H1 (cell line): ENCODE data around the gene PALD1. TPM values are rescaled to one million over a fixed set of nuclear protein-coding genes. Genes with fewer than 3 reads are reported as not detected.

Experiments
- CTCF ChIA-PET: fragments of 300-600 bp; sonication (Branson Sonifier 250); formaldehyde crosslinking; loops from one replicate; lab custom pipeline; 2021; ENCODE audit not compliant: partially characterized antibody; lab: Charles Lee
- POLR2A ChIA-PET: fragments of 300-600 bp; sonication (Branson Sonifier 250); formaldehyde crosslinking; loops from one replicate; lab custom pipeline; 2021; ENCODE audit warnings: inconsistent platforms; ENCODE audit not compliant: partially characterized antibody; lab: Charles Lee
- DNase-seq, 2 experiments: peaks; one replicate each; pipeline versions ENCODE4 v3.0.0 to v3.0.0-alpha.2; 2010 to 2022; ENCODE audit warnings: low spot score in 2 of 2, low read depth in 1 of 2, mixed read lengths in 1 of 2
- FAIRE-seq: peaks from 2 replicates; lab custom pipeline; 2011; peaks lifted over from hg19 to GRCh38; lab: Jason Lieb, UNC
- H2AFZ ChIP-seq: 2 replicates; pipeline ENCODE4 v1.8.1; 2012; ENCODE audit warnings: low read length, inconsistent platforms
- H2AK5ac ChIP-seq: 2 replicates; pipeline ENCODE4 v1.6.1; 2013; ENCODE audit warnings: low read depth, low read length
- H2BK120ac ChIP-seq: replicated peaks from 2 replicates; pipeline ENCODE3; 2013; ENCODE audit warnings: low read depth, low read length, inconsistent platforms
- H2BK12ac ChIP-seq: 2 replicates; pipeline ENCODE4 v1.6.1; 2013; ENCODE audit warnings: low read depth, low read length
- H2BK15ac ChIP-seq: 2 replicates; pipeline ENCODE4 v1.6.1; 2013; ENCODE audit warnings: low read length
- H2BK20ac ChIP-seq: 2 replicates; pipeline ENCODE4 v1.6.1; 2013; ENCODE audit warnings: low read length
- H2BK5ac ChIP-seq: 2 replicates; pipeline ENCODE4 v1.6.1; 2013; ENCODE audit warnings: low read depth, low read length
- H3K14ac ChIP-seq: 2 replicates; pipeline ENCODE4 v1.6.1; 2013; ENCODE audit warnings: inconsistent platforms; ENCODE audit not compliant: insufficient read length
- H3K18ac ChIP-seq: 2 replicates; pipeline ENCODE4 v1.6.1; 2013; ENCODE audit warnings: low read length; ENCODE audit errors: extremely low read depth
- H3K23ac ChIP-seq: 2 replicates; pipeline ENCODE4 v1.6.1; 2013; ENCODE audit warnings: inconsistent platforms; ENCODE audit not compliant: insufficient read length
- H3K23me2 ChIP-seq: 2 replicates; pipeline ENCODE4 v1.6.1; 2013; ENCODE audit warnings: low read depth, low read length
- H3K27ac ChIP-seq: 2 replicates; pipeline ENCODE4 v1.6.1; 2011; ENCODE audit warnings: low read depth, low read length, inconsistent platforms
- H3K27me3 ChIP-seq, 4 experiments: replicated peaks in 1 of 4; 1 replicate in 1 of 4; 2 replicates in 3 of 4; pipeline versions ENCODE4 v1.6.1 to v1.8.1; 2011 to 2013; ENCODE audit warnings: low read length in 3 of 4, mild to moderate bottlenecking in 3 of 4, inconsistent platforms in 2 of 4, mixed read lengths in 2 of 4, moderate library complexity in 1 of 4; ENCODE audit not compliant: control insufficient read depth in 3 of 4, insufficient read depth in 3 of 4; ENCODE audit errors: extremely low read depth in 1 of 4
- H3K36me3 ChIP-seq, 4 experiments: 2 replicates each; pipeline versions ENCODE4 v1.6.1 to v1.8.1; 2011 to 2013; ENCODE audit warnings: mild to moderate bottlenecking in 4 of 4, low read length in 3 of 4, moderate library complexity in 2 of 4, control low read depth in 1 of 4, inconsistent platforms in 1 of 4; ENCODE audit not compliant: insufficient read depth in 4 of 4, control insufficient read depth in 2 of 4
- H3K4ac ChIP-seq: replicated peaks from 2 replicates; pipeline ENCODE3; 2013; ENCODE audit warnings: low read length, low read depth, mixed read lengths, inconsistent platforms; ENCODE audit not compliant: insufficient read length
- H3K4me1 ChIP-seq, 4 experiments: replicated peaks in 1 of 4; 1 replicate in 1 of 4; 2 replicates in 3 of 4; pipeline versions ENCODE4 v1.6.1 to v1.8.1; 2011 to 2013; ENCODE audit warnings: low read length in 3 of 4, inconsistent platforms in 2 of 4, mixed read lengths in 1 of 4; ENCODE audit not compliant: insufficient read depth in 4 of 4, control insufficient read depth in 3 of 4
- H3K4me2 ChIP-seq, 2 experiments: 2 replicates each; pipeline versions ENCODE4 v1.6.1 to v1.8.1; 2011 to 2013; ENCODE audit warnings: low read depth in 2 of 2, low read length in 2 of 2, control low read depth in 1 of 2, inconsistent platforms in 1 of 2, mild to moderate bottlenecking in 1 of 2; ENCODE audit not compliant: insufficient read depth in 1 of 2
- H3K4me3 ChIP-seq, 4 experiments: fragments of 200-600, 300-600 bp in 1 of 4; sonication (generic), shearing (Covaris generic), sonication (Bioruptor Twin) in 1 of 4; 2 replicates each; pipeline versions ENCODE4 v1.5.1 to v1.8.1; 2011 to 2016; ENCODE audit warnings: low read length in 4 of 4, low read depth in 3 of 4, control low read depth in 2 of 4, inconsistent platforms in 2 of 4, mild to moderate bottlenecking in 2 of 4, mixed read lengths in 1 of 4, moderate library complexity in 1 of 4; ENCODE audit not compliant: insufficient read depth in 2 of 4; ENCODE audit errors: extremely low read depth in 1 of 4
- H3K56ac ChIP-seq: replicated peaks from 2 replicates; pipeline ENCODE3; 2013; ENCODE audit warnings: low read depth, mild to moderate bottlenecking, mixed read lengths, low read length, inconsistent platforms; ENCODE audit not compliant: insufficient read length
- H3K79me1 ChIP-seq: 2 replicates; pipeline ENCODE4 v1.6.1; 2013; ENCODE audit warnings: low read depth, low read length, control low read depth
- H3K79me2 ChIP-seq, 2 experiments: 2 replicates each; pipeline versions ENCODE4 v1.6.1 to v1.8.1; 2012 to 2013; ENCODE audit warnings: low read length in 2 of 2, mild to moderate bottlenecking in 2 of 2, inconsistent platforms in 1 of 2; ENCODE audit not compliant: insufficient read depth in 2 of 2, control insufficient read depth in 1 of 2
- H3K9ac ChIP-seq, 4 experiments: replicated peaks in 1 of 4; 1 replicate in 1 of 4; 2 replicates in 3 of 4; pipeline versions ENCODE4 v1.6.1 to v1.8.1; 2011 to 2013; ENCODE audit warnings: low read depth in 3 of 4, low read length in 3 of 4, control low read depth in 2 of 4, mild to moderate bottlenecking in 2 of 4, moderate library complexity in 2 of 4, inconsistent platforms in 1 of 4; ENCODE audit errors: extremely low read depth in 1 of 4
- H3K9me3 ChIP-seq, 2 experiments: 2 replicates each; pipeline versions ENCODE4 v1.6.1 to v1.8.1; 2012 to 2013; ENCODE audit warnings: mild to moderate bottlenecking in 2 of 2, moderate library complexity in 2 of 2, control low read depth in 1 of 2, inconsistent platforms in 1 of 2, low read depth in 1 of 2, low read length in 1 of 2, mixed read lengths in 1 of 2; ENCODE audit not compliant: insufficient read depth in 2 of 2
- H4K20me1 ChIP-seq, 2 experiments: replicated peaks in 1 of 2; 2 replicates each; pipeline versions ENCODE3 to v1.8.1; 2011 to 2013; ENCODE audit warnings: inconsistent platforms in 2 of 2, low read length in 2 of 2, mild to moderate bottlenecking in 1 of 2; ENCODE audit not compliant: insufficient read depth in 2 of 2, control insufficient read depth in 1 of 2
- H4K5ac ChIP-seq: 2 replicates; pipeline ENCODE4 v1.6.1; 2013; ENCODE audit warnings: low read length, low read depth, mixed read lengths, inconsistent platforms; ENCODE audit not compliant: insufficient read length
- H4K8ac ChIP-seq: 2 replicates; pipeline ENCODE4 v1.8.0; 2013; ENCODE audit warnings: mild to moderate bottlenecking, moderate library complexity, low read length, inconsistent platforms; ENCODE audit not compliant: insufficient read depth; ENCODE audit errors: extremely low read depth
- H4K91ac ChIP-seq: replicated peaks from 2 replicates; pipeline ENCODE3; 2013; ENCODE audit warnings: low read length, mixed read lengths, inconsistent platforms; ENCODE audit not compliant: insufficient read length
- ATF2 ChIP-seq: IDR thresholded peaks from 2 replicates; pipeline ENCODE4 v1.6.1; 2012; ENCODE audit warnings: low read length, inconsistent platforms
- BACH1 ChIP-seq: IDR thresholded peaks from 2 replicates; pipeline ENCODE4 v1.6.1; 2012; ENCODE audit warnings: low read length, improper control_type of control experiment
- POLR2A ChIP-seq, 2 experiments: IDR thresholded peaks; 1 replicate in 1 of 2; 2 replicates in 1 of 2; pipeline ENCODE4 v1.6.1; 2011; ENCODE audit warnings: low read depth in 2 of 2, low read length in 2 of 2, mild to moderate bottlenecking in 2 of 2; ENCODE audit errors: control extremely low read depth in 1 of 2
- RFX5 ChIP-seq: IDR thresholded peaks from 2 replicates; pipeline ENCODE4 v1.6.1; 2011; ENCODE audit warnings: low read depth, low read length, improper control_type of control experiment, borderline replicate concordance
- SIN3A ChIP-seq, 2 experiments: IDR thresholded peaks in 1 of 2; conservative IDR thresholded peaks in 1 of 2; 2 replicates each; pipeline ENCODE4 v1.6.1; 2011 to 2012; ENCODE audit warnings: low read length in 2 of 2, improper control_type of control experiment in 1 of 2, low read depth in 1 of 2, mild to moderate bottlenecking in 1 of 2
- SUZ12 ChIP-seq: fragments of 200-600 bp; sonication (generic); IDR thresholded peaks from 2 replicates; pipeline ENCODE4 v1.6.1; 2012; ENCODE audit warnings: mild to moderate bottlenecking, inconsistent platforms, low read length, moderate library complexity, mixed read lengths
- WGBS, 2 experiments: shearing (Covaris generic) in 1 of 2; methylation state at CpG; one replicate each; pipeline versions ENCODE4 v1.1.6 to v1.1.7; 2013 to 2015; ENCODE audit warnings: low lambda C conversion rate in 2 of 2, mixed read lengths in 2 of 2, inconsistent platforms in 1 of 2, low coverage in 1 of 2, missing lambda C conversion rate in 1 of 2; ENCODE audit not compliant: insufficient replicate concordance in 2 of 2, insufficient coverage in 1 of 2, insufficient read length in 1 of 2; ENCODE audit errors: extremely low coverage in 1 of 2, missing lambda C conversion rate in 1 of 2; 5-methylcytosine and 5-hydroxymethylcytosine counted together
- polyA plus RNA-seq, 7 experiments: library from polyadenylated mRNA; depleted of rRNA in 3 of 7; stranded (reverse) in 5 of 7; unstranded in 2 of 7; fragments of >200 nt in 5 of 7; fragments of 200-250 nt in 2 of 7; gene quantifications; 1 replicate in 5 of 7; 2 replicates in 1 of 7; 4 replicates in 1 of 7; pipeline versions ENCODE4 v1.2.1 to v1.2.3, GENCODE V29; 2011 to 2013; ENCODE audit warnings: missing spikeins in 2 of 7, mixed read lengths in 2 of 7
- total RNA-seq: library from RNA; stranded (reverse); fragmentation: NEBNext Ultra II Directional; extraction: Animal tissue kit (Norgen Biotek cat#: 25700); gene quantifications from 2 replicates; pipeline ENCODE4 v1.2.1, GENCODE V29; 2021
- TF ChIP-seq, protein P1 (sequence below): IDR thresholded peaks from 2 replicates; pipeline ENCODE4 v1.6.1; 2012; ENCODE audit warnings: inconsistent platforms

PALD1 gene
- total and polyA plus RNA-seq, 2 of the 8 experiments (the other 6 are each of a cell fraction or from before 2014, with no cell fraction given): 13.3 to 32.8 TPM

DNA sequence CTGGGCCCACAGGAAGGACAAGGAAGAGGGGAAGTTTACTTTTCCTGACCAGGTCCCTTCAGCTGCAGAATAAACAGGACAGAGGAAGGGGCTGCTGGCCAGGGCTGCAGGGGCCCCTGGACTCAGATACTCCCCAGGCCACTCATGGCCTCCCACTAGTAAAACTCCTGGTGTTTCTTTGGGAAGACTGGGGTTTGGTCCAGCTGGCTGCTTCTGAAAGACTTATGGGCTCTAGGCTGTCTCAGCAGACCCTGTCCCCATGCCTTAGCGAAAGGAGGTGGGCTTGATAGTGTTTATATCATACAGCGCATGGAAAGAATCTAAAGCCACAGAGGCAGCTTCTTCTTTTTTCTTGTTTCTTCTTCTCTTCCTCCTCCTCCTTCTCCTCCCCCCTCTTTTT lies 56.4 kb downstream of the PALD1 start:
- H3K23ac ChIP-seq: no peak overlapping the region
- H3K36me3 ChIP-seq: no peaks in the 10 kb centered on the region; a peak in 1 of 8 replicates
- FAIRE-seq: no peak
- no peak overlapping the region for H4K8ac ChIP-seq
- no peaks in the 10 kb centered on the region for H3K27me3 ChIP-seq
- H2AK5ac ChIP-seq: no peak overlapping the region
- no peak overlapping the region; the same call in 1 of the 2 replicates for H2BK5ac ChIP-seq
- no peak overlapping the region for H3K9ac ChIP-seq
- no peak overlapping the region for H3K4ac ChIP-seq
- H3K79me2 ChIP-seq: no peaks in the 10 kb centered on the region
- H3K18ac ChIP-seq: no peak overlapping the region
- H3K4me3 ChIP-seq: no peak overlapping the region
- no peak for DNase-seq
- H3K79me1 ChIP-seq: no peaks in the 10 kb centered on the region
- peaks cover 3 to 9% (median 6%) of the 10 kb centered on the region in 4 experiments; a peak in 4 of 7 replicates for H3K4me1 ChIP-seq
- H3K9me3 ChIP-seq: no peaks in the 10 kb centered on the region
- H2BK12ac ChIP-seq: no peak overlapping the region
- H4K5ac ChIP-seq: no peak overlapping the region
- no peak overlapping the region for H2BK15ac ChIP-seq
- CTCF ChIA-PET: interaction anchor here (1.3 to 26.8 kb wide), 5 partner anchors 9 to 104 kb away, joined by 5 to 908 read pairs (median 29); partner anchors contain the start of gene PALD1
- no peak overlapping the region for H3K14ac ChIP-seq
- H3K23me2 ChIP-seq: peaks cover 2% of the 10 kb centered on the region; the same call in 1 of the 2 replicates
- H4K20me1 ChIP-seq: peaks cover 0 to 7% of the 10 kb centered on the region in 2 experiments
- no peak overlapping the region for H2BK120ac ChIP-seq
- 87% methylated on average over 2 of the region's 2 CpGs; no CpG with 5 or more reads in 1 of the 2 experiments for WGBS, 2 experiments
- H3K4me2 ChIP-seq: no peak overlapping the region
- no peak overlapping the region for H3K56ac ChIP-seq
- no peak overlapping the region for H4K91ac ChIP-seq
- H2AFZ ChIP-seq: no peak overlapping the region
- no peak overlapping the region for H3K27ac ChIP-seq
- no peak overlapping the region for H2BK20ac ChIP-seq
- POLR2A ChIA-PET: interaction anchor here (1.2 kb wide), 1 partner anchor 39 kb away, joined by 3 read pairs; no protein-coding TSS in a partner anchor
- no peak for TF ChIP-seq BACH1
- no peak for TF ChIP-seq ATF2
- no peak for TF ChIP-seq SUZ12
- no peak for TF ChIP-seq SIN3A (conservative IDR thresholded peaks at IDR 0.05 in 1 of 2, IDR thresholded peaks at IDR 0.05 in 1 of 2; ENCODE audit: low read depth in 1 of 2, low read length in 2 of 2)
- no peak for TF ChIP-seq RFX5
- no peak for TF ChIP-seq POLR2A (IDR thresholded peaks at IDR 0.05; ENCODE audit: control extremely low read depth in 1 of 2, low read depth in 2 of 2, low read length in 2 of 2)
- TF ChIP-seq, protein P1, sequence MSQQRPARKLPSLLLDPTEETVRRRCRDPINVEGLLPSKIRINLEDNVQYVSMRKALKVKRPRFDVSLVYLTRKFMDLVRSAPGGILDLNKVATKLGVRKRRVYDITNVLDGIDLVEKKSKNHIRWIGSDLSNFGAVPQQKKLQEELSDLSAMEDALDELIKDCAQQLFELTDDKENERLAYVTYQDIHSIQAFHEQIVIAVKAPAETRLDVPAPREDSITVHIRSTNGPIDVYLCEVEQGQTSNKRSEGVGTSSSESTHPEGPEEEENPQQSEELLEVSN: no peak
